Measurements from ENCODE around the gene RBM4. TPM values are rescaled to one million over a fixed set of nuclear protein-coding genes. Genes with fewer than 3 reads are reported as not detected.
A peak's percentile ranks its signal among the peaks of the same experiment; 100 is the strongest.
"Not testable (repeated sequence)": the region's sequence is repeated elsewhere in the genome, so short reads cannot be mapped to it uniquely, and the experiment has no call there.

Gene RBM4
- total RNA-seq, 1 donor from 2014 or later = 82.4 TPM

GRCh38 chr11:66617155-66617834 lies 21.2 kb upstream of the RBM4 start:
- DNase-seq = peak; percentile 51

GRCh38 chr11:66619080-66619554 lies 19.4 kb upstream of the RBM4 start:
- DNase-seq = no peak

- no peak for DNase-seq
These were observed 14.1 kb upstream of the RBM4 start for GRCh38 chr11:66624450-66624849.

GRCh38 chr11:66625041-66625751 lies 13.3 kb upstream of the RBM4 start:
- DNase-seq = no peak

- no peak for DNase-seq
These were observed 12.8 kb upstream of the RBM4 start for GRCh38 chr11:66625752-66626149.

- no peak for DNase-seq
These were observed 12.1 kb upstream of the RBM4 start for GRCh38 chr11:66626382-66626781.

- no peak for DNase-seq
These were observed 11.6 kb upstream of the RBM4 start for GRCh38 chr11:66626926-66627325.

GRCh38 chr11:66628061-66628603 lies 10.4 kb upstream of the RBM4 start:
- no peak for DNase-seq

GRCh38 chr11:66629356-66629755 lies 9.1 kb upstream of the RBM4 start:
- DNase-seq = no peak

- DNase-seq = no peak
These were observed 6.6 kb upstream of the RBM4 start for GRCh38 chr11:66631883-66632282.

- DNase-seq = no peak
These were observed 5.6 kb upstream of the RBM4 start for GRCh38 chr11:66632952-66633351.

GRCh38 chr11:66636411-66636810 lies 2.1 kb upstream of the RBM4 start:
- DNase-seq = no peak

- DNase-seq = no peak
These were observed 836 bp upstream of the RBM4 start for GRCh38 chr11:66637557-66638176.

- peak; percentile 51 for DNase-seq
These were observed 737 bp downstream of the RBM4 start for GRCh38 chr11:66639066-66639813.

- DNase-seq = not testable (repeated sequence)
These were observed 1.4 kb downstream of the RBM4 start for GRCh38 chr11:66639814-66640340.

GRCh38 chr11:66641834-66642233 lies 3.3 kb downstream of the RBM4 start:
- no peak for DNase-seq

GRCh38 chr11:66643745-66644437 lies 5.4 kb downstream of the RBM4 start:
- DNase-seq = no peak

GRCh38 chr11:66646828-66647227 lies 8.3 kb downstream of the RBM4 start:
- DNase-seq = no peak

GRCh38 chr11:66649903-66650302 lies 11.4 kb downstream of the RBM4 start:
- no peak for DNase-seq

GRCh38 chr11:66651016-66651415 lies 12.5 kb downstream of the RBM4 start:
- no peak for DNase-seq

GRCh38 chr11:66652651-66653050 lies 14.1 kb downstream of the RBM4 start:
- DNase-seq = no peak
